ENCODE data around the gene ZNF410. TPM values are rescaled to one million over a fixed set of nuclear protein-coding genes. Genes with fewer than 3 reads are reported as not detected.
"Not testable (repeated sequence)": the region's sequence is repeated elsewhere in the genome, so short reads cannot be mapped to it uniquely, and the experiment has no call there.

ZNF410 gene
- total and polyA plus RNA-seq, 2 experiments from 2014 or later = 42.1 to 70.4 TPM

- WGBS (ENCODE audit: low lambda C conversion rate, missing lambda C conversion rate) = 93% methylated on average over 5 of the region's 5 CpGs
- Histone ChIP-seq H3K36me3 (replicated peaks; ENCODE audit: insufficient read depth, low read depth) (no peaks in the 10 kb centered on the region), H3K4me3 (no peak overlapping the region), H3K79me2 (peaks cover 85% of the 10 kb centered on the region), H3K27ac (no peak overlapping the region), H3K4me1 (ENCODE audit: insufficient read depth) (peaks cover 16% of the 10 kb centered on the region), H3K9me2 (replicated peaks; ENCODE audit: insufficient read depth) (no peaks in the 10 kb centered on the region), H3K27me3 (no peaks in the 10 kb centered on the region), H4K20me1 (ENCODE audit: insufficient read depth, poor library complexity, severe bottlenecking) (peaks cover 39% of the 10 kb centered on the region), H3K4me2 (peak overlapping the region; percentile 81), H2AFZ (no peak overlapping the region), H3K9me3 (ENCODE audit: low read depth) (no peaks in the 10 kb centered on the region)
- no peak for DNase-seq (ENCODE audit: low spot score)
- TF ChIP-seq EZH2phosphoT487 (IDR thresholded peaks at IDR 0.05; ENCODE audit: low read depth, severe bottlenecking, unreplicated experiment) = no peak
- no peak for TF ChIP-seq CTCF (IDR thresholded peaks at IDR 0.05; ENCODE audit: poor library complexity)
- no peak for TF ChIP-seq EZH2 (IDR thresholded peaks at IDR 0.05; ENCODE audit: borderline replicate concordance)
These were observed 2.7 kb downstream of the ZNF410 start for GRCh38 chr14:73889376-73889775.

- H3K36me3 ChIP-seq (replicated peaks; ENCODE audit: insufficient read depth, low read depth); H3K4me1 ChIP-seq (ENCODE audit: insufficient read depth); H3K9me2 ChIP-seq (replicated peaks; ENCODE audit: insufficient read depth); H3K9me3 ChIP-seq (ENCODE audit: low read depth); DNase-seq (ENCODE audit: low spot score); H2AFZ ChIP-seq; H3K27me3 ChIP-seq; H3K4me2 ChIP-seq; H3K27ac ChIP-seq; H3K4me3 ChIP-seq: not testable (repeated sequence)
- WGBS (ENCODE audit: low lambda C conversion rate, missing lambda C conversion rate) = 95% methylated on average over 6 of the region's 6 CpGs
- H4K20me1 ChIP-seq (ENCODE audit: insufficient read depth, poor library complexity, severe bottlenecking) = peaks cover 26% of the 10 kb centered on the region
- H3K79me2 ChIP-seq = peaks cover 59% of the 10 kb centered on the region
These were observed 7.6 kb downstream of the ZNF410 start for GRCh38 chr14:73894180-73894687.

DNA sequence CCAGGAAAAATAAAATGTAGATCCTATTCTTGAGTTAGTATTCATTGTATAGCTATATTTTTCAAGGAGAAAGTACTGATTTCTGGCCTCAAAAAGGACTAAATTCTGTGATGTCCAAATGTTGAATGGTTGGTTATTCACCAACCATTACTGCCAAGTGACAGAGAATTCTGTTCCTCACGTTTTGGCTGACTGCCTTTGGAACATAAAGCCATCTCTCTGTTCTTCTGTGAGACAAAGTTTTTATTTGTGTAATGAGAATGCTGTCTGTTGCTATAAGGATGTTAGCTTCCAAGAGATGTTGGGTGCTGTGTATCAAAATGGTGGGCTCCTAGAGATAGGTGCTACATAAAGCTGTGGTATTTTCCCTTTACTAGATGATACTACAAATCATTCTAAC, 9.3 kb downstream of the ZNF410 start:
- H3K4me1 ChIP-seq (ENCODE audit: insufficient read depth) = no peaks in the 10 kb centered on the region
- no peaks in the 10 kb centered on the region for H3K9me3 ChIP-seq (ENCODE audit: low read depth)
- DNase-seq (ENCODE audit: low spot score) = no peak
- peaks cover 12% of the 10 kb centered on the region for H4K20me1 ChIP-seq (ENCODE audit: insufficient read depth, poor library complexity, severe bottlenecking)
- H3K79me2 ChIP-seq = peaks cover 41% of the 10 kb centered on the region
- H3K27me3 ChIP-seq = no peaks in the 10 kb centered on the region
- H3K4me3 ChIP-seq = no peak overlapping the region
- 93% methylated on average over 1 of the region's 1 CpG for WGBS (ENCODE audit: low lambda C conversion rate, missing lambda C conversion rate)
- no peaks in the 10 kb centered on the region for H3K9me2 ChIP-seq (replicated peaks; ENCODE audit: insufficient read depth)
- H2AFZ ChIP-seq = no peak overlapping the region
- H3K27ac ChIP-seq = no peak overlapping the region
- no peaks in the 10 kb centered on the region for H3K36me3 ChIP-seq (replicated peaks; ENCODE audit: insufficient read depth, low read depth)
- no peak overlapping the region for H3K4me2 ChIP-seq
- TF ChIP-seq EZH2phosphoT487 (IDR thresholded peaks at IDR 0.05; ENCODE audit: low read depth, severe bottlenecking, unreplicated experiment) (no peak), CTCF (IDR thresholded peaks at IDR 0.05; ENCODE audit: poor library complexity) (no peak), EZH2 (IDR thresholded peaks at IDR 0.05; ENCODE audit: borderline replicate concordance) (no peak)

- no peak overlapping the region for H3K4me3 ChIP-seq
- TF ChIP-seq CTCF (IDR thresholded peaks at IDR 0.05; ENCODE audit: poor library complexity) (no peak), EZH2 (IDR thresholded peaks at IDR 0.05; ENCODE audit: borderline replicate concordance) (no peak)
- peaks cover 7% of the 10 kb centered on the region for H4K20me1 ChIP-seq (ENCODE audit: insufficient read depth, poor library complexity, severe bottlenecking)
- H3K27ac ChIP-seq = no peak overlapping the region
- 89% methylated on average over 1 of the region's 1 CpG for WGBS (ENCODE audit: low lambda C conversion rate, missing lambda C conversion rate)
- peaks cover 36% of the 10 kb centered on the region for H3K79me2 ChIP-seq
- H3K9me3 ChIP-seq (ENCODE audit: low read depth) = no peaks in the 10 kb centered on the region
- DNase-seq (ENCODE audit: low spot score) = no peak
- H3K4me2 ChIP-seq = no peak overlapping the region
- H3K4me1 ChIP-seq (ENCODE audit: insufficient read depth) = no peaks in the 10 kb centered on the region
- no peaks in the 10 kb centered on the region for H3K9me2 ChIP-seq (replicated peaks; ENCODE audit: insufficient read depth)
- no peak overlapping the region for H2AFZ ChIP-seq
- no peaks in the 10 kb centered on the region for H3K36me3 ChIP-seq (replicated peaks; ENCODE audit: insufficient read depth, low read depth)
- no peaks in the 10 kb centered on the region for H3K27me3 ChIP-seq
These were observed 9.9 kb downstream of the ZNF410 start for GRCh38 chr14:73896521-73896920.

Measured in hepatocyte (in vitro differentiated cells).